HEK293 (cell line): ENCODE measurements around the gene TMUB1.
A peak's percentile ranks its signal among the peaks of the same experiment; 100 is the strongest.

Source experiments
- CTCF ChIA-PET: fragments of 350-600 bp; formaldehyde crosslinking; extraction: SDS; loops from one replicate; lab custom pipeline; 2021; ENCODE audit warnings: antibody characterized with exemption; lab: Yijun Ruan, JAX
- POLR2A ChIA-PET: fragments of 300-600 bp; formaldehyde crosslinking; extraction: SDS; loops from one replicate; lab custom pipeline; 2020; ENCODE audit warnings: antibody characterized with exemption, inconsistent platforms; lab: Yijun Ruan, JAX
- H3K27ac ChIP-seq: fragments of 200-500 bp; sonication (Bioruptor generic); 2 replicates; pipeline ENCODE4 v1.5.1; 2014; ENCODE audit warnings: low read depth, low read length, control low read depth, inconsistent platforms; ENCODE audit errors: extremely low read depth
- H3K36me3 ChIP-seq, 2 experiments: fragments of 200-500 bp in 1 of 2; sonication (Bioruptor generic) in 1 of 2; 1 replicate in 1 of 2; 2 replicates in 1 of 2; pipeline ENCODE4 v1.5.1; 2014 to 2017; ENCODE audit warnings: inconsistent platforms in 2 of 2, low read length in 2 of 2; ENCODE audit not compliant: control insufficient read depth in 2 of 2, insufficient read depth in 1 of 2
- H3K4me1 ChIP-seq: fragments of 200-500 bp; sonication (Bioruptor generic); 2 replicates; pipeline ENCODE4 v1.5.1; 2014; ENCODE audit warnings: mild to moderate bottlenecking, low read length, inconsistent platforms; ENCODE audit not compliant: control insufficient read depth, insufficient read depth
- H3K4me3 ChIP-seq: 2 replicates; pipeline ENCODE4 v1.5.1; 2011; ENCODE audit warnings: low read depth, mild to moderate bottlenecking, control low read depth, low read length, moderate library complexity
- H3K9me3 ChIP-seq: fragments of 200-500 bp; sonication (Bioruptor generic); 2 replicates; pipeline ENCODE4 v1.5.1; 2014; ENCODE audit warnings: low read depth, low read length, inconsistent platforms; ENCODE audit not compliant: control insufficient read depth, insufficient read depth
- EGR2 ChIP-seq: fragments of 450-650 bp; formaldehyde crosslinking; IDR thresholded peaks from 2 replicates; pipeline ENCODE4 v1.5.1; 2016; ENCODE audit warnings: low read depth, missing biosample characterization, missing genetic modification characterization
- FEZF1 ChIP-seq: fragments of 450-650 bp; formaldehyde crosslinking; IDR thresholded peaks from 2 replicates; pipeline ENCODE4 v1.5.1; 2016; ENCODE audit warnings: missing biosample characterization, missing genetic modification characterization
- IKZF3 ChIP-seq: fragments of 450-650 bp; IDR thresholded peaks from 2 replicates; pipeline ENCODE4 v1.5.0; 2018; ENCODE audit warnings: missing biosample characterization, mild to moderate bottlenecking, missing genetic modification characterization, moderate library complexity
- KLF16 ChIP-seq: fragments of 450-650 bp; formaldehyde crosslinking; IDR thresholded peaks from 2 replicates; pipeline ENCODE4 v1.5.1; 2017; ENCODE audit warnings: missing biosample characterization, missing genetic modification characterization
- KLF7 ChIP-seq: fragments of 450-650 bp; formaldehyde crosslinking; IDR thresholded peaks from 2 replicates; pipeline ENCODE4 v1.5.1; 2016; ENCODE audit warnings: missing biosample characterization, missing genetic modification characterization, borderline replicate concordance
- SCRT1 ChIP-seq: fragments of 450-650 bp; formaldehyde crosslinking; IDR thresholded peaks from 2 replicates; pipeline ENCODE4 v1.5.1; 2016; ENCODE audit warnings: missing biosample characterization, missing genetic modification characterization, borderline replicate concordance
- SETDB1 ChIP-seq: IDR thresholded peaks from one replicate; pipeline ENCODE4 v1.6.1; 2017; ENCODE audit warnings: mild to moderate bottlenecking, low read length, moderate library complexity, mixed read lengths; ENCODE audit not compliant: insufficient read length
- ZIC2 ChIP-seq: fragments of 450-650 bp; formaldehyde crosslinking; IDR thresholded peaks from 2 replicates; pipeline ENCODE4 v1.5.1; 2016; ENCODE audit warnings: missing biosample characterization, missing genetic modification characterization
- ZNF132 ChIP-seq: fragments of 450-650 bp; formaldehyde crosslinking; IDR thresholded peaks from 2 replicates; pipeline ENCODE4 v1.5.1; 2017; ENCODE audit warnings: missing biosample characterization, missing genetic modification characterization, borderline replicate concordance
- ZNF184 ChIP-seq: fragments of 450-650 bp; IDR thresholded peaks from 2 replicates; pipeline ENCODE4 v1.5.1; 2018; ENCODE audit warnings: missing biosample characterization, mild to moderate bottlenecking, missing genetic modification characterization
- ZNF23 ChIP-seq: fragments of 450-650 bp; formaldehyde crosslinking; IDR thresholded peaks from 2 replicates; pipeline ENCODE4 v1.5.1; 2016; ENCODE audit warnings: missing biosample characterization, missing genetic modification characterization, borderline replicate concordance
- ZNF292 ChIP-seq: fragments of 450-650 bp; formaldehyde crosslinking; IDR thresholded peaks from 2 replicates; pipeline ENCODE4 v1.5.1; 2016; ENCODE audit warnings: low read depth, missing biosample characterization, missing genetic modification characterization, borderline replicate concordance
- ZNF311 ChIP-seq: fragments of 450-650 bp; formaldehyde crosslinking; IDR thresholded peaks from 2 replicates; pipeline ENCODE4 v1.5.1; 2017; ENCODE audit warnings: missing biosample characterization, missing genetic modification characterization, borderline replicate concordance
- ZNF426 ChIP-seq: fragments of 450-650 bp; formaldehyde crosslinking; IDR thresholded peaks from 2 replicates; pipeline ENCODE4 v1.5.1; 2017; ENCODE audit warnings: missing biosample characterization, missing genetic modification characterization, mild to moderate bottlenecking, inconsistent platforms, moderate library complexity
- ZNF510 ChIP-seq: fragments of 450-650 bp; formaldehyde crosslinking; IDR thresholded peaks from 2 replicates; pipeline ENCODE4 v1.5.1; 2018; ENCODE audit warnings: mild to moderate bottlenecking, missing genetic modification characterization, missing biosample characterization; ENCODE audit not compliant: insufficient replicate concordance
- ZNF521 ChIP-seq: fragments of 450-650 bp; formaldehyde crosslinking; IDR thresholded peaks from 2 replicates; pipeline ENCODE4 v1.5.1; 2017; ENCODE audit warnings: missing biosample characterization, mild to moderate bottlenecking, missing genetic modification characterization
- ZNF596 ChIP-seq: fragments of 450-650 bp; IDR thresholded peaks from 2 replicates; pipeline ENCODE4 v1.5.0; 2018; ENCODE audit warnings: missing biosample characterization, mild to moderate bottlenecking, missing genetic modification characterization, moderate library complexity
- ZNF600 ChIP-seq: fragments of 450-650 bp; formaldehyde crosslinking; IDR thresholded peaks from 2 replicates; pipeline ENCODE4 v1.5.1; 2016; ENCODE audit warnings: missing biosample characterization, missing genetic modification characterization
- ZNF701 ChIP-seq: fragments of 450-650 bp; formaldehyde crosslinking; IDR thresholded peaks from 2 replicates; pipeline ENCODE4 v1.5.1; 2016; ENCODE audit warnings: missing biosample characterization, missing genetic modification characterization
- ZNF768 ChIP-seq: fragments of 450-650 bp; formaldehyde crosslinking; IDR thresholded peaks from 2 replicates; pipeline ENCODE4 v1.5.1; 2018; ENCODE audit warnings: missing biosample characterization, mild to moderate bottlenecking, missing genetic modification characterization
- ZNF843 ChIP-seq: fragments of 450-650 bp; formaldehyde crosslinking; IDR thresholded peaks from 2 replicates; pipeline ENCODE4 v1.5.1; 2016; ENCODE audit warnings: missing biosample characterization, missing genetic modification characterization
- TF ChIP-seq, protein P1 (sequence below): fragments of 450-650 bp; formaldehyde crosslinking; IDR thresholded peaks from 2 replicates; pipeline ENCODE4 v1.5.1; 2016; ENCODE audit warnings: missing biosample characterization, missing genetic modification characterization
- TF ChIP-seq, protein P2 (sequence below): fragments of 450-650 bp; formaldehyde crosslinking; IDR thresholded peaks from 2 replicates; pipeline ENCODE4 v1.5.1; 2016; ENCODE audit warnings: missing biosample characterization, missing genetic modification characterization
- TF ChIP-seq, protein P3 (sequence below): IDR thresholded peaks from 2 replicates; pipeline ENCODE4 v1.6.1; 2011; ENCODE audit warnings: mild to moderate bottlenecking, low read depth, low read length, borderline replicate concordance
- TF ChIP-seq, protein P4 (sequence below): fragments of 450-650 bp; formaldehyde crosslinking; IDR thresholded peaks from 2 replicates; pipeline ENCODE4 v1.5.1; 2016; ENCODE audit warnings: missing biosample characterization, missing genetic modification characterization
- TF ChIP-seq, protein P5 (sequence below): fragments of 450-650 bp; formaldehyde crosslinking; IDR thresholded peaks from 2 replicates; pipeline ENCODE4; 2016; ENCODE audit warnings: missing biosample characterization, missing genetic modification characterization

The TMUB1 gene

DNA sequence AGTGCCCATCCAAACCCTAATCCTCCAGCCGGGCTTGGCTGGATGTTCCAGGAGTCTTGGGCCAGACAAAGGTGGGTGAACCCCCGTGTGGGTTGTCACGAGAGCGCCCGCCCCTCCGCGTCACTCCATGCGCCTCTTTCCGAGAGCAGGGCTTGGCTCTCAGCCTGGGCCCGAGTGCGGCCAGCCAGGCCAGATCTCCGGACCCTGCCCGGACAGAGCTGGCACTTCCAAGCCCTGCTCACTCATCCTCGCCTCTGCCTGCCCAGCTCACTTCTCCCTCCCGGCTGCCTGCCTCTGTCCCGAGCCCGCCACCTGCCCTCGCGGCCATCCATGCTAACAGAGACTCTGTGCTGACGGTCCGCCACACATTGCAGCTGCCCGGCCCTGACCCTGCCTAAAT, 37.6 kb upstream of the TMUB1 start:
- CTCF ChIA-PET = interaction anchor here (0.6 to 1.5 kb wide), 4 partner anchors 9 to 103 kb away, joined by 3 to 4 read pairs (median 4); no protein-coding TSS in a partner anchor
- H3K27ac ChIP-seq = no peak overlapping the region
- POLR2A ChIA-PET = no interaction called here
- no peaks in the 10 kb centered on the region for H3K4me1 ChIP-seq
- no peaks in the 10 kb centered on the region for H3K9me3 ChIP-seq
- TF ChIP-seq KLF16 (tag by site-specific recombination) (no peak), ZNF292 (no peak), ZNF23 (tag by site-specific recombination) (no peak), ZNF184 (no peak), SETDB1 (no peak), ZNF600 (peak; percentile 60), ZIC2 (tag by site-specific recombination) (no peak), ZNF311 (no peak)
- TF ChIP-seq, protein P1, sequence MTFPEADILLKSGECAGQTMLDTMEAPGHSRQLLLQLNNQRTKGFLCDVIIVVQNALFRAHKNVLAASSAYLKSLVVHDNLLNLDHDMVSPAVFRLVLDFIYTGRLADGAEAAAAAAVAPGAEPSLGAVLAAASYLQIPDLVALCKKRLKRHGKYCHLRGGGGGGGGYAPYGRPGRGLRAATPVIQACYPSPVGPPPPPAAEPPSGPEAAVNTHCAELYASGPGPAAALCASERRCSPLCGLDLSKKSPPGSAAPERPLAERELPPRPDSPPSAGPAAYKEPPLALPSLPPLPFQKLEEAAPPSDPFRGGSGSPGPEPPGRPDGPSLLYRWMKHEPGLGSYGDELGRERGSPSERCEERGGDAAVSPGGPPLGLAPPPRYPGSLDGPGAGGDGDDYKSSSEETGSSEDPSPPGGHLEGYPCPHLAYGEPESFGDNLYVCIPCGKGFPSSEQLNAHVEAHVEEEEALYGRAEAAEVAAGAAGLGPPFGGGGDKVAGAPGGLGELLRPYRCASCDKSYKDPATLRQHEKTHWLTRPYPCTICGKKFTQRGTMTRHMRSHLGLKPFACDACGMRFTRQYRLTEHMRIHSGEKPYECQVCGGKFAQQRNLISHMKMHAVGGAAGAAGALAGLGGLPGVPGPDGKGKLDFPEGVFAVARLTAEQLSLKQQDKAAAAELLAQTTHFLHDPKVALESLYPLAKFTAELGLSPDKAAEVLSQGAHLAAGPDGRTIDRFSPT (tag by site-specific recombination) = no peak
- H3K4me3 ChIP-seq = no peak overlapping the region
- H3K36me3 ChIP-seq = peaks cover 0 to 96% of the 10 kb centered on the region in 2 experiments; a peak in 1 of 3 replicates

DNA sequence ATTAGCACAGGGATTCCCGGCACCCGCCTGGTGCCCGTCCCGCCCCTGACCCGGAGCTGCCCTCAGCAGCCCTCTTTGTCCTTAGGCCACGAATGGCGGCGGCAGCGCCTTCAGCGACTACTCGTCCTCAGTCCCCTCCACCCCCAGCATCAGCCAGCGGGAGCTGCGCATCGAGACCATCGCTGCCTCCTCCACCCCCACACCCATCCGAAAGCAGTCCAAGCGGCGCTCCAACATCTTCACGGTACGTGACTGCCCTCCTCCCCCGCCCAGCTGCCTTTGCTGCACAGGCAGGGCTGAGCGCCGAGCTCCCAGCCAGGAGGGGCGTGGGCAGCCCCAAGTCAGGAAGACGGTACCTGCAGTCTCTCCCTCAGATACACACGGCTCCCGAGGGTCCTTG, 36.6 kb upstream of the TMUB1 start:
- TF ChIP-seq EGR2 (tag by site-specific recombination) = 0 out of 2 replicates have a peak, but pooled peaks have one; percentile 43
- TF ChIP-seq, protein P2, sequence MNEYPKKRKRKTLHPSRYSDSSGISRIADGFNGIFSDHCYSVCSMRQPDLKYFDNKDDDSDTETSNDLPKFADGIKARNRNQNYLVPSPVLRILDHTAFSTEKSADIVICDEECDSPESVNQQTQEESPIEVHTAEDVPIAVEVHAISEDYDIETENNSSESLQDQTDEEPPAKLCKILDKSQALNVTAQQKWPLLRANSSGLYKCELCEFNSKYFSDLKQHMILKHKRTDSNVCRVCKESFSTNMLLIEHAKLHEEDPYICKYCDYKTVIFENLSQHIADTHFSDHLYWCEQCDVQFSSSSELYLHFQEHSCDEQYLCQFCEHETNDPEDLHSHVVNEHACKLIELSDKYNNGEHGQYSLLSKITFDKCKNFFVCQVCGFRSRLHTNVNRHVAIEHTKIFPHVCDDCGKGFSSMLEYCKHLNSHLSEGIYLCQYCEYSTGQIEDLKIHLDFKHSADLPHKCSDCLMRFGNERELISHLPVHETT (tag by site-specific recombination) = no peak
- Histone ChIP-seq H3K36me3 (peaks cover 0 to 91% of the 10 kb centered on the region in 2 experiments; a peak in 1 of 3 replicates), H3K4me1 (no peaks in the 10 kb centered on the region), H3K9me3 (no peaks in the 10 kb centered on the region), H3K4me3 (no peak overlapping the region), H3K27ac (no peak overlapping the region)
- POLR2A ChIA-PET = no interaction called here
- CTCF ChIA-PET = interaction anchor here (1.0 to 1.5 kb wide), 3 partner anchors 10 to 56 kb away, joined by 3 to 4 read pairs (median 3); no protein-coding TSS in a partner anchor

DNA sequence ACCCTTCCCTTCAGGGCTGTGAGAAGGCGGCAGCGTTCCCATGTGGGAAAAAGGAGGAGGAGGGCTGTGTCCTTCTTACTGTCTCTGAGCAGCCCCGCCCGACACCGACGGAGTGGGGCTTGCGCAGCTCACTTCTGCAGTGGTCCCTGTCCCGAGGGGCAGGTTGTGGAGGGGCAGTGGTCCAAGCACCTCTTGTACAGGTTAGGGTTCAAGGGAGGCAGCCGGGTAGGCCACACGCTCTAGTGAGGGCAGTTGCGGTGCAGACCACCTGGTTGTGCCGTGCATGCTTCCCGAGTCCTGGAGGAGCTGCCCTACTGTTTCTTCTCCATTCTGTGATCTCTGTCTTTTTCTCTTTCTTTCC, 35.7 kb upstream of the TMUB1 start:
- Histone ChIP-seq H3K4me3 (no peak overlapping the region), H3K36me3 (peaks cover 0 to 83% of the 10 kb centered on the region in 2 experiments; a peak in 1 of 3 replicates), H3K27ac (no peak overlapping the region), H3K4me1 (no peaks in the 10 kb centered on the region), H3K9me3 (no peaks in the 10 kb centered on the region)
- ChIA-PET POLR2A (no interaction called here), CTCF (interaction anchor here (1.0 kb wide), 1 partner anchor 53 kb away, joined by 5 read pairs; no protein-coding TSS in a partner anchor)
- TF ChIP-seq IKZF3 (tag by site-specific recombination) (no peak), SCRT1 (tag by site-specific recombination) (no peak), ZNF843 (no peak), ZNF521 (tag by site-specific recombination) (no peak), KLF7 (no peak), ZNF701 (tag by site-specific recombination) (no peak), ZNF510 (tag by site-specific recombination) (no peak), FEZF1 (no peak), ZNF426 (tag by site-specific recombination) (no peak), ZNF768 (tag by site-specific recombination) (no peak), ZNF596 (tag by site-specific recombination) (no peak), ZNF132 (tag by site-specific recombination) (no peak)
- TF ChIP-seq, protein P3, sequence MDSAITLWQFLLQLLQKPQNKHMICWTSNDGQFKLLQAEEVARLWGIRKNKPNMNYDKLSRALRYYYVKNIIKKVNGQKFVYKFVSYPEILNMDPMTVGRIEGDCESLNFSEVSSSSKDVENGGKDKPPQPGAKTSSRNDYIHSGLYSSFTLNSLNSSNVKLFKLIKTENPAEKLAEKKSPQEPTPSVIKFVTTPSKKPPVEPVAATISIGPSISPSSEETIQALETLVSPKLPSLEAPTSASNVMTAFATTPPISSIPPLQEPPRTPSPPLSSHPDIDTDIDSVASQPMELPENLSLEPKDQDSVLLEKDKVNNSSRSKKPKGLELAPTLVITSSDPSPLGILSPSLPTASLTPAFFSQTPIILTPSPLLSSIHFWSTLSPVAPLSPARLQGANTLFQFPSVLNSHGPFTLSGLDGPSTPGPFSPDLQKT = no peak
- TF ChIP-seq, protein P4, sequence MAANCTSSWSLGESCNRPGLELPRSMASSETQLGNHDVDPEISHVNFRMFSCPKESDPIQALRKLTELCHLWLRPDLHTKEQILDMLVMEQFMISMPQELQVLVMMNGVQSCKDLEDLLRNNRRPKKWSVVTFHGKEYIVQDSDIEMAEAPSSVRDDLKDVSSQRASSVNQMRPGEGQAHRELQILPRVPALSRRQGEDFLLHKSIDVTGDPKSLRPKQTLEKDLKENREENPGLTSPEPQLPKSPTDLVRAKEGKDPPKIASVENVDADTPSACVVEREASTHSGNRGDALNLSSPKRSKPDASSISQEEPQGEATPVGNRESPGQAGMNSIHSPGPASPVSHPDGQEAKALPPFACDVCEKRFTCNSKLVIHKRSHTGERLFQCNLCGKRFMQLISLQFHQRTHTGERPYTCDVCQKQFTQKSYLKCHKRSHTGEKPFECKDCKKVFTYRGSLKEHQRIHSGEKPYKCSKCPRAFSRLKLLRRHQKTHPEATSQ (tag by site-specific recombination) = no peak
- TF ChIP-seq, protein P5, sequence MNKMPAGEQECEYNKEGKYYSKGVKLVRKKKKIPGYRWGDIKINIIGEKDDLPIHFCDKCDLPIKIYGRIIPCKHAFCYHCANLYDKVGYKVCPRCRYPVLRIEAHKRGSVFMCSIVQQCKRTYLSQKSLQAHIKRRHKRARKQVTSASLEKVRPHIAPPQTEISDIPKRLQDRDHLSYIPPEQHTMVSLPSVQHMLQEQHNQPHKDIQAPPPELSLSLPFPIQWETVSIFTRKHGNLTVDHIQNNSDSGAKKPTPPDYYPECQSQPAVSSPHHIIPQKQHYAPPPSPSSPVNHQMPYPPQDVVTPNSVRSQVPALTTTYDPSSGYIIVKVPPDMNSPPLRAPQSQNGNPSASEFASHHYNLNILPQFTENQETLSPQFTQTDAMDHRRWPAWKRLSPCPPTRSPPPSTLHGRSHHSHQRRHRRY (tag by site-specific recombination) = no peak
